Suprapubic skin (tissue), 4 donors: Measurements from ENCODE around the gene PI4K2B.

Experiments used
- CTCF ChIP-seq, 2 donors: fragments of 200-600 bp in 1 of 2; fragments of 450-650 bp in 1 of 2; sonication (generic) in 1 of 2; IDR thresholded peaks; one replicate each; pipeline ENCODE4 v1.5.1; 2016 to 2019; ENCODE audit warnings: antibody characterized with exemption in 2 of 2, mild to moderate bottlenecking in 1 of 2, moderate library complexity in 1 of 2
- POLR2A ChIP-seq, 2 donors: fragments of 450-650 bp; IDR thresholded peaks; one replicate each; pipeline ENCODE4 v1.6.1; 2017; ENCODE audit warnings: antibody characterized with exemption in 2 of 2, mild to moderate bottlenecking in 2 of 2, moderate library complexity in 2 of 2
- POLR2AphosphoS5 ChIP-seq, 3 donors: sonication (generic); formaldehyde crosslinking; IDR thresholded peaks; one replicate each; pipeline ENCODE4 v1.6.1; 2017; ENCODE audit warnings: antibody characterized with exemption in 3 of 3

GRCh38 chr4:25198713-25199112, 35.1 kb upstream of the PI4K2B start:
- TF ChIP-seq CTCF (IDR thresholded peaks at IDR 0.05) (no peak), POLR2AphosphoS5 (IDR thresholded peaks at IDR 0.05) (no peak), POLR2A (IDR thresholded peaks at IDR 0.05) (no peak)
